ENCODE results near the gene KIF26A.

DNA sequence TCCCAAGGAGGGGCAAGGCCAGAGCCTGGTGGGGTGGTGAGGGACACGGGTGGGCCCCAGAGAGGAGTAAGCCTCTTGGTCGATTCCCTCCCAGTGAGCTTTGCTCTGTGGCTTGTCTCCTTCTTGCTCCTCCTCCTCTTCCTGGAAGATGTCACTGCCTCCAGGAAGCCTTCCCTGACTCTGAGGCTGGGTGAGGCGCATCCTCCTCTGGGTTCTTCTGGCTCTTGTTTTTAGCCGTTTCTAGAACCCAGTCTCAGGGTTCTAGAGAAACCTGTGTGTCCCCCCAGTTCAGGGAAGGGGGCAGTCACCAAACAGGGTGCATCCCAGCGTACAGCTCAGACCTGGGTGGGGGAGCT lies 12.6 kb downstream of the KIF26A start:
- TF ChIP-seq, protein P1, sequence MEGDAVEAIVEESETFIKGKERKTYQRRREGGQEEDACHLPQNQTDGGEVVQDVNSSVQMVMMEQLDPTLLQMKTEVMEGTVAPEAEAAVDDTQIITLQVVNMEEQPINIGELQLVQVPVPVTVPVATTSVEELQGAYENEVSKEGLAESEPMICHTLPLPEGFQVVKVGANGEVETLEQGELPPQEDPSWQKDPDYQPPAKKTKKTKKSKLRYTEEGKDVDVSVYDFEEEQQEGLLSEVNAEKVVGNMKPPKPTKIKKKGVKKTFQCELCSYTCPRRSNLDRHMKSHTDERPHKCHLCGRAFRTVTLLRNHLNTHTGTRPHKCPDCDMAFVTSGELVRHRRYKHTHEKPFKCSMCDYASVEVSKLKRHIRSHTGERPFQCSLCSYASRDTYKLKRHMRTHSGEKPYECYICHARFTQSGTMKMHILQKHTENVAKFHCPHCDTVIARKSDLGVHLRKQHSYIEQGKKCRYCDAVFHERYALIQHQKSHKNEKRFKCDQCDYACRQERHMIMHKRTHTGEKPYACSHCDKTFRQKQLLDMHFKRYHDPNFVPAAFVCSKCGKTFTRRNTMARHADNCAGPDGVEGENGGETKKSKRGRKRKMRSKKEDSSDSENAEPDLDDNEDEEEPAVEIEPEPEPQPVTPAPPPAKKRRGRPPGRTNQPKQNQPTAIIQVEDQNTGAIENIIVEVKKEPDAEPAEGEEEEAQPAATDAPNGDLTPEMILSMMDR (conservative IDR thresholded peaks at IDR 0.05), result no peak
- no peak for TF ChIP-seq ZFX (IDR thresholded peaks at IDR 0.05)
